GM23338 (cell line): ENCODE data around the gene CTSK. TPM values are rescaled to one million over a fixed set of nuclear protein-coding genes. Genes with fewer than 3 reads are reported as not detected.

Source experiments
- ATAC-seq: fragments of 200-7000 bp; cut with Tn5 transposase; 3 replicates; pipeline ENCODE4 v1.9.1; 2020
- DNase-seq: peaks from one replicate; pipeline ENCODE4 v3.0.0-alpha.2; 2015; ENCODE audit warnings: low spot score
- H2AFZ ChIP-seq: fragments of 200-600 bp; sonication (generic); 2 replicates; pipeline ENCODE4 v1.8.0; 2016; ENCODE audit warnings: antibody characterized with exemption, mild to moderate bottlenecking, moderate library complexity
- H3F3A ChIP-seq: fragments of 200-600 bp; sonication (generic); replicated peaks from 2 replicates; pipeline ENCODE4 v1.8.0; 2017; ENCODE audit warnings: antibody characterized with exemption, mixed run types, low read depth
- H3K27ac ChIP-seq: fragments of 200-600 bp; sonication (generic); 2 replicates; pipeline ENCODE4 v1.6.1; 2016; ENCODE audit warnings: low read depth
- H3K27me3 ChIP-seq: fragments of 200-600 bp; sonication (generic); 2 replicates; pipeline ENCODE4 v1.8.0; 2016; ENCODE audit warnings: mild to moderate bottlenecking, mixed run types, moderate library complexity; ENCODE audit not compliant: insufficient read depth
- H3K36me3 ChIP-seq: fragments of 200-600 bp; sonication (generic); 2 replicates; pipeline ENCODE4 v1.8.0; 2016; ENCODE audit warnings: mild to moderate bottlenecking; ENCODE audit not compliant: insufficient read depth
- H3K4me1 ChIP-seq: fragments of 200-600 bp; sonication (generic); 2 replicates; pipeline ENCODE4 v1.8.0; 2016; ENCODE audit warnings: mild to moderate bottlenecking, moderate library complexity; ENCODE audit not compliant: insufficient read depth
- H3K4me2 ChIP-seq: fragments of 200-600 bp; sonication (generic); 2 replicates; pipeline ENCODE4 v1.7.1; 2017; ENCODE audit warnings: mixed run types
- H3K4me3 ChIP-seq: fragments of 200-600 bp; sonication (generic); 2 replicates; pipeline ENCODE4 v1.6.1; 2016; ENCODE audit warnings: mixed run types
- H3K79me2 ChIP-seq: fragments of 200-600 bp; sonication (generic); replicated peaks from 2 replicates; pipeline ENCODE4 v1.8.0; 2017; ENCODE audit warnings: mild to moderate bottlenecking; ENCODE audit not compliant: insufficient read depth
- H3K9me2 ChIP-seq: fragments of 200-600 bp; sonication (generic); 2 replicates; pipeline ENCODE4 v1.8.0; 2017; ENCODE audit not compliant: insufficient read depth
- H4K20me1 ChIP-seq: fragments of 200-600 bp; sonication (generic); replicated peaks from 2 replicates; pipeline ENCODE4 v1.8.0; 2017; ENCODE audit warnings: mild to moderate bottlenecking; ENCODE audit not compliant: insufficient read depth
- H3K27ac Mint-ChIP-seq: 2 replicates; pipeline ENCODE4 v1.8.0; 2020; ENCODE audit warnings: inconsistent platforms, mild to moderate bottlenecking, moderate library complexity, mixed read lengths
- H3K27me3 Mint-ChIP-seq: 3 replicates; pipeline ENCODE4 v1.8.0; 2022; ENCODE audit warnings: low read depth, mild to moderate bottlenecking, moderate library complexity, mixed read lengths, inconsistent platforms; ENCODE audit not compliant: insufficient read depth, poor library complexity
- H3K36me3 Mint-ChIP-seq: 3 replicates; pipeline ENCODE4 v1.8.0; 2021; ENCODE audit warnings: low read depth, mild to moderate bottlenecking, inconsistent platforms, moderate library complexity, mixed read lengths
- H3K4me1 Mint-ChIP-seq: 3 replicates; pipeline ENCODE4 v1.8.0; 2020; ENCODE audit warnings: mild to moderate bottlenecking, inconsistent platforms, mixed read lengths
- H3K4me3 Mint-ChIP-seq: 3 replicates; pipeline ENCODE4 v1.8.0; 2021; ENCODE audit warnings: moderate library complexity, mild to moderate bottlenecking, inconsistent platforms, mixed read lengths
- H3K9me3 Mint-ChIP-seq: 3 replicates; pipeline ENCODE4 v1.8.0; 2020; ENCODE audit warnings: moderate library complexity, mild to moderate bottlenecking, inconsistent platforms, mixed read lengths
- CREB1 ChIP-seq: fragments of 250-450 bp; sonication (Bioruptor Pico); IDR thresholded peaks from 2 replicates; pipeline ENCODE4 v1.5.0; 2020; ENCODE audit warnings: low read depth, mild to moderate bottlenecking, moderate library complexity
- CTCF ChIP-seq, 2 experiments: fragments of 200-600 bp in 1 of 2; sonication (generic) in 1 of 2; conservative IDR thresholded peaks; 2 replicates each; pipeline versions ENCODE4 v1.5.1 to v1.6.1; 2016 to 2017; ENCODE audit warnings: antibody characterized with exemption in 2 of 2, low read depth in 2 of 2, mild to moderate bottlenecking in 2 of 2, moderate library complexity in 1 of 2
- ETS1 ChIP-seq: IDR thresholded peaks from 2 replicates; pipeline ENCODE4 v1.6.1; 2016; ENCODE audit warnings: antibody characterized with exemption
- EZH2 ChIP-seq: fragments of 200-600 bp; sonication (generic); IDR thresholded peaks from one replicate; pipeline ENCODE4 v1.8.0; 2017; ENCODE audit warnings: antibody characterized with exemption, mild to moderate bottlenecking, low read depth; ENCODE audit not compliant: unreplicated experiment
- EZH2phosphoT487 ChIP-seq: fragments of 200-600 bp; sonication (generic); IDR thresholded peaks from one replicate; pipeline ENCODE4 v1.8.1; 2018; ENCODE audit warnings: antibody characterized with exemption; ENCODE audit not compliant: unreplicated experiment
- JUNB ChIP-seq: IDR thresholded peaks from one replicate; pipeline ENCODE4 v1.6.1; 2016; ENCODE audit warnings: antibody characterized with exemption; ENCODE audit not compliant: unreplicated experiment
- NANOG ChIP-seq: IDR thresholded peaks from 2 replicates; pipeline ENCODE4 v1.6.1; 2016; ENCODE audit warnings: antibody characterized with exemption, borderline replicate concordance
- POLR2AphosphoS5 ChIP-seq: IDR thresholded peaks from 2 replicates; pipeline ENCODE4 v1.6.1; 2016; ENCODE audit warnings: antibody characterized with exemption, low read depth
- STAT1 ChIP-seq: IDR thresholded peaks from one replicate; pipeline ENCODE4 v1.6.1; 2016; ENCODE audit warnings: antibody characterized with exemption; ENCODE audit not compliant: unreplicated experiment
- ZNF114 ChIP-seq: fragments of 250-450 bp; sonication (Bioruptor Pico); IDR thresholded peaks from 2 replicates; pipeline ENCODE4 v1.5.0; 2020; ENCODE audit warnings: mild to moderate bottlenecking, moderate library complexity
- ZNF331 ChIP-seq: fragments of 250-450 bp; sonication (Bioruptor Pico); IDR thresholded peaks from 2 replicates; pipeline ENCODE4 v1.5.0; 2020; ENCODE audit warnings: low read depth, mild to moderate bottlenecking, moderate library complexity
- ZNF462 ChIP-seq: fragments of 250-450 bp; sonication (Bioruptor Pico); IDR thresholded peaks from 2 replicates; pipeline ENCODE4 v1.5.0; 2020; ENCODE audit warnings: mild to moderate bottlenecking, moderate library complexity
- polyA plus RNA-seq: library from polyadenylated mRNA; unstranded; fragments of >200 nt; fragmentation: Nextera tagmentation; extraction: Ambion mirVana; gene quantifications from 2 replicates; pipeline ENCODE4 v1.2.1, GENCODE V29; 2016
- total RNA-seq: library from RNA; depleted of rRNA; stranded (reverse); fragments of >200 nt; shearing (Covaris generic); gene quantifications from 2 replicates; pipeline ENCODE4 v1.2.3, GENCODE V29; 2014

The CTSK gene
- total and polyA plus RNA-seq, 2 experiments from 2014 or later: 2.8 to 3.3 TPM

- Mint-ChIP-seq H3K27ac (no peak overlapping the region), H3K4me3 (no peak overlapping the region)
Observed at GRCh38 chr1:150775276-150775675, 32.8 kb downstream of the CTSK start.

More at GRCh38 chr1:150775276-150775675, 32.8 kb downstream of the CTSK start:
- Histone ChIP-seq H3K9me2 (no peaks in the 10 kb centered on the region), H3K79me2 (no peaks in the 10 kb centered on the region), H3K27me3 (no peaks in the 10 kb centered on the region), H3K36me3 (peaks cover 3% of the 10 kb centered on the region; the same call in 1 of the 2 replicates), H2AFZ (no peak overlapping the region), H3F3A (no peaks in the 10 kb centered on the region), H3K27ac (no peak overlapping the region), H3K4me1 (no peaks in the 10 kb centered on the region), H3K4me3 (no peak overlapping the region), H3K4me2 (no peak overlapping the region), H4K20me1 (no peaks in the 10 kb centered on the region)
- Mint-ChIP-seq H3K9me3 (peaks cover 8% of the 10 kb centered on the region), H3K4me1 (no peaks in the 10 kb centered on the region), H3K27me3 (no peaks in the 10 kb centered on the region), H3K36me3 (peaks cover 5% of the 10 kb centered on the region)
- no peak for TF ChIP-seq POLR2AphosphoS5
- TF ChIP-seq CTCF (conservative IDR thresholded peaks at IDR 0.05; ENCODE audit: low read depth in 2 of 2): no peak
- TF ChIP-seq NANOG: no peak
- no peak for TF ChIP-seq ZNF331 (CRISPR knock-in tag)
- no peak for TF ChIP-seq ZNF114 (CRISPR knock-in tag)
- no peak for TF ChIP-seq JUNB
- TF ChIP-seq STAT1: no peak
- no peak for TF ChIP-seq CREB1 (CRISPR knock-in tag)
- no peak for TF ChIP-seq EZH2phosphoT487
- no peak for TF ChIP-seq EZH2
- no peak for TF ChIP-seq ETS1
- TF ChIP-seq ZNF462 (CRISPR knock-in tag): no peak
- DNase-seq (no peak), ATAC-seq (no peak)
